Nephron (organoid): ENCODE data around the gene TUT4.

ENCODE experiments used
- H3K27ac Mint-ChIP-seq, 3 experiments: 2 replicates each; pipeline ENCODE4 v1.8.0; 2020; ENCODE audit warnings: mixed read lengths in 3 of 3, mild to moderate bottlenecking in 2 of 3, moderate library complexity in 1 of 3
- H3K27me3 Mint-ChIP-seq: 2 replicates; pipeline ENCODE4 v1.8.0; 2021; ENCODE audit warnings: low read depth, mild to moderate bottlenecking, moderate library complexity, mixed read lengths
- H3K36me3 Mint-ChIP-seq: 2 replicates; pipeline ENCODE4 v1.8.0; 2020; ENCODE audit warnings: low read depth, mixed read lengths
- H3K4me1 Mint-ChIP-seq: 2 replicates; pipeline ENCODE4 v1.8.0; 2020; ENCODE audit warnings: mixed read lengths
- H3K4me3 Mint-ChIP-seq, 3 experiments: 2 replicates each; pipeline ENCODE4 v1.8.0; 2020; ENCODE audit warnings: mild to moderate bottlenecking in 3 of 3, mixed read lengths in 3 of 3, moderate library complexity in 2 of 3
- H3K9me3 Mint-ChIP-seq: 2 replicates; pipeline ENCODE4 v1.8.0; 2020; ENCODE audit warnings: mixed read lengths
- CTCF ChIP-seq, 3 experiments: fragments of 200-600 bp; sonication (generic); IDR thresholded peaks; one replicate each; pipeline ENCODE4 v1.5.0; 2021; ENCODE audit warnings: antibody characterized with exemption in 3 of 3; ENCODE audit not compliant: unreplicated experiment in 3 of 3

Gene TUT4

GRCh38 chr1:52436817-52437216 lies 116.1 kb downstream of the TUT4 start:
- H3K9me3 Mint-ChIP-seq = no peaks in the 10 kb centered on the region
- H3K27ac Mint-ChIP-seq = no peak overlapping the region
- H3K27me3 Mint-ChIP-seq = no peaks in the 10 kb centered on the region
- H3K4me1 Mint-ChIP-seq = no peaks in the 10 kb centered on the region
- TF ChIP-seq CTCF (IDR thresholded peaks at IDR 0.05; ENCODE audit: unreplicated experiment in 3 of 3) = no peak
- no peak overlapping the region for H3K4me3 Mint-ChIP-seq
- H3K36me3 Mint-ChIP-seq = peaks cover 76% of the 10 kb centered on the region

GRCh38 chr1:52435650-52436049 lies 117.2 kb downstream of the TUT4 start:
- peak overlapping the region in 1 of 3 experiments; percentile 0 for H3K27ac Mint-ChIP-seq
- H3K4me3 Mint-ChIP-seq = no peak overlapping the region
- peaks cover 79% of the 10 kb centered on the region for H3K36me3 Mint-ChIP-seq
- no peaks in the 10 kb centered on the region for H3K27me3 Mint-ChIP-seq
- no peak for TF ChIP-seq CTCF (IDR thresholded peaks at IDR 0.05; ENCODE audit: unreplicated experiment in 3 of 3)
- H3K4me1 Mint-ChIP-seq = no peaks in the 10 kb centered on the region
- H3K9me3 Mint-ChIP-seq = no peaks in the 10 kb centered on the region

DNA sequence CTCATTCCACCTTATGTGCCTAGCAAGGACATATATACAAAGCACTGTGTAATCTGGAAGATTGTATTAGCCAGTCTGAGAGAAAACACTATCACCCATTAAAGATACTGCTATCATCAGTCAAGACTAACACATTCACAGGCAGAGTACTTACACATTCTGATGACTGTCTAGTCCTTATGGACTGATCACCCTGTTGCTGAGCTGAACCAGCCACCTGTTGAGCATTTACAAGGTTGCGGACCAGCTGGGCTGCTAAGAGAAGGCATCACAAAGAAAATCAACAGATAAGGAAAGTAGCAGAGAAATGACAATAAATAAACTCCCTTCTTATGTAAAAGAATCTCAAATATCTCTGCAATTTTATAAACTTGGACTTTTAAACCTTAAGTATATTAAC lies 117.7 kb downstream of the TUT4 start:
- no peak for TF ChIP-seq CTCF (IDR thresholded peaks at IDR 0.05; ENCODE audit: unreplicated experiment in 3 of 3)
- H3K27ac Mint-ChIP-seq = peak overlapping the region in 1 of 3 experiments; percentile 0
- no peaks in the 10 kb centered on the region for H3K9me3 Mint-ChIP-seq
- H3K4me3 Mint-ChIP-seq = no peak overlapping the region
- H3K4me1 Mint-ChIP-seq = no peaks in the 10 kb centered on the region
- no peaks in the 10 kb centered on the region for H3K27me3 Mint-ChIP-seq
- peaks cover 80% of the 10 kb centered on the region for H3K36me3 Mint-ChIP-seq

DNA sequence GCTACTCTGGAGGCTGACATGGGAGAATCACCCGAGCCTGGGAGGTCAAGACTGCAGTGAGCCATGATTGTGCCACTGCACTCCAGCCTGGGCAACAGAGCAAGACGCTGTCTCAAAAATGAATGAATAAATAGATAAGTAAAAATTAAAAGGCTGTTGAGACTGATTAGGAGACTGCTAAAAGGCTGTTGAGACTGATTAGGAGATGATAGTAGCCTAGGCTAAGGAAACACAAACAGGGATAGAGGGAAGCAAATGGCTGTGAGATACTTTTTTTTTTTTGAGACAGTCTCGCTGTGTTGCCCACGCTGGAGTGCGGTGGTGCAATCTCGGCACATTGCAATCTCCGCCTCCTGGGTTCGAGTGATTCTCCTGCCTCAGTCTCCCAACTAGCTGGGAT lies 120.1 kb downstream of the TUT4 start:
- Mint-ChIP-seq H3K9me3 (no peaks in the 10 kb centered on the region), H3K27ac (no peak overlapping the region), H3K4me1 (no peaks in the 10 kb centered on the region), H3K27me3 (no peaks in the 10 kb centered on the region), H3K4me3 (no peak overlapping the region), H3K36me3 (peaks cover 74% of the 10 kb centered on the region)
- no peak for TF ChIP-seq CTCF (IDR thresholded peaks at IDR 0.05; ENCODE audit: unreplicated experiment in 3 of 3)

- Mint-ChIP-seq H3K4me1 (no peaks in the 10 kb centered on the region), H3K9me3 (no peaks in the 10 kb centered on the region), H3K27me3 (no peaks in the 10 kb centered on the region)
Measured at GRCh38 chr1:52427152-52427551, 125.7 kb downstream of the TUT4 start.

More at GRCh38 chr1:52427152-52427551, 125.7 kb downstream of the TUT4 start:
- H3K27ac Mint-ChIP-seq = no peak overlapping the region
- H3K4me3 Mint-ChIP-seq = no peak overlapping the region
- peaks cover 66% of the 10 kb centered on the region for H3K36me3 Mint-ChIP-seq
- no peak for TF ChIP-seq CTCF (IDR thresholded peaks at IDR 0.05; ENCODE audit: unreplicated experiment in 3 of 3)
